Gastroesophageal sphincter (tissue), 3 donors: Measurements from ENCODE around the gene MMRN1.

Source experiments
- CTCF ChIP-seq, 4 experiments: fragments of 200-600 bp in 2 of 4; fragments of 450-650 bp in 2 of 4; sonication (generic) in 1 of 4; IDR thresholded peaks; one replicate each; pipeline ENCODE4 v1.5.1; 2017 to 2019; ENCODE audit warnings: antibody characterized with exemption in 4 of 4, mild to moderate bottlenecking in 2 of 4, moderate library complexity in 2 of 4
- POLR2A ChIP-seq, 2 donors: fragments of 450-650 bp; IDR thresholded peaks; one replicate each; pipeline ENCODE4 v1.6.1; 2017; ENCODE audit warnings: antibody characterized with exemption in 2 of 2, mild to moderate bottlenecking in 2 of 2, moderate library complexity in 1 of 2

DNA sequence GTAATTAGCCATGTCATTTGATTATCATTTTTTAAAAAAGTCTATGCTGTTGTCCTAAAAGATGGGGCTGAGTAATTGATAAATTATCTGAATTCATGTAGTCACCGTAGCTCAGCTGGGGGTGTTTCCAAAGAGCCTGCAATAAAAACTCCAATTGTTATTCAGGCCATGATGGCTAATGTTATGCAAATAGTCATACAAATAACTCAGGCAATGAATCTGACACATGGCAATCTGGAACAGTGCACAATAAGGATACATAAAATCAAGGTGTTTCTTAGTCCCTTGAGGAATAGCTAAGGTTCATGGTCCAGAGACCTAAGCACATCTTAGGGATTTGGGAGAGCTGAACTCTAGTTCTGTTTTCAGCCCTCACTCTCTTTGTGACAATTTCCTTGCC, 15.2 kb downstream of the MMRN1 start:
- TF ChIP-seq POLR2A (IDR thresholded peaks at IDR 0.05) (no peak), CTCF (IDR thresholded peaks at IDR 0.05) (no peak)
